ENCODE measurements around the gene METTL6. TPM values are rescaled to one million over a fixed set of nuclear protein-coding genes. Genes with fewer than 3 reads are reported as not detected.

The METTL6 gene
- total and polyA plus RNA-seq, 12 donors, result 6.2 to 34.2 (median 13.1) TPM

GRCh38 chr3:15456321-15456720 is 29.0 kb upstream of the METTL6 start:
- no peaks in the 10 kb centered on the region for H3K36me3 ChIP-seq (replicated peaks in 1 of 2)

GRCh38 chr3:15455756-15456155 is 28.4 kb upstream of the METTL6 start:
- intact Hi-C loops (cut with DNase I), result no loop called here
- no peak overlapping the region for H3K27ac ChIP-seq
- H3K4me3 ChIP-seq, result no peak overlapping the region
- H3K27me3 ChIP-seq, result no peaks in the 10 kb centered on the region
- no peaks in the 10 kb centered on the region for H3K9me3 ChIP-seq (replicated peaks in 1 of 3)
- no peaks in the 10 kb centered on the region for H3K4me1 ChIP-seq (replicated peaks in 1 of 2)
- no peaks in the 10 kb centered on the region for H3K36me3 ChIP-seq (replicated peaks in 1 of 2)
- TF ChIP-seq, protein P1, sequence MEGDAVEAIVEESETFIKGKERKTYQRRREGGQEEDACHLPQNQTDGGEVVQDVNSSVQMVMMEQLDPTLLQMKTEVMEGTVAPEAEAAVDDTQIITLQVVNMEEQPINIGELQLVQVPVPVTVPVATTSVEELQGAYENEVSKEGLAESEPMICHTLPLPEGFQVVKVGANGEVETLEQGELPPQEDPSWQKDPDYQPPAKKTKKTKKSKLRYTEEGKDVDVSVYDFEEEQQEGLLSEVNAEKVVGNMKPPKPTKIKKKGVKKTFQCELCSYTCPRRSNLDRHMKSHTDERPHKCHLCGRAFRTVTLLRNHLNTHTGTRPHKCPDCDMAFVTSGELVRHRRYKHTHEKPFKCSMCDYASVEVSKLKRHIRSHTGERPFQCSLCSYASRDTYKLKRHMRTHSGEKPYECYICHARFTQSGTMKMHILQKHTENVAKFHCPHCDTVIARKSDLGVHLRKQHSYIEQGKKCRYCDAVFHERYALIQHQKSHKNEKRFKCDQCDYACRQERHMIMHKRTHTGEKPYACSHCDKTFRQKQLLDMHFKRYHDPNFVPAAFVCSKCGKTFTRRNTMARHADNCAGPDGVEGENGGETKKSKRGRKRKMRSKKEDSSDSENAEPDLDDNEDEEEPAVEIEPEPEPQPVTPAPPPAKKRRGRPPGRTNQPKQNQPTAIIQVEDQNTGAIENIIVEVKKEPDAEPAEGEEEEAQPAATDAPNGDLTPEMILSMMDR (IDR thresholded peaks at IDR 0.05), result no peak
- TF ChIP-seq POLR2A (IDR thresholded peaks at IDR 0.05), result no peak
- WGBS, 4 donors, result 89 to 100% (median 93%) methylated on average over 5 to 7 of the region's 7 CpGs
- DNase-seq, result no peak

More at GRCh38 chr3:15456321-15456720, 29.0 kb upstream of the METTL6 start:
- WGBS, 4 donors, result 77 to 100% (median 96%) methylated on average over 2 of the region's 2 CpGs
- no peaks in the 10 kb centered on the region for H3K27me3 ChIP-seq
- TF ChIP-seq, protein P1 (IDR thresholded peaks at IDR 0.05), result no peak
- no peak for TF ChIP-seq POLR2A (IDR thresholded peaks at IDR 0.05)
- intact Hi-C loops (cut with DNase I), result no loop called here
- peak in 1 of 7 donors; percentile 29 for DNase-seq
- H3K4me1 ChIP-seq (replicated peaks in 1 of 2), result no peaks in the 10 kb centered on the region
- H3K27ac ChIP-seq, result no peak overlapping the region
- H3K9me3 ChIP-seq (replicated peaks in 1 of 3), result no peaks in the 10 kb centered on the region
- no peak overlapping the region for H3K4me3 ChIP-seq

GRCh38 chr3:15454965-15455364 is 27.6 kb upstream of the METTL6 start:
- intact Hi-C loops (cut with DNase I), result no loop called here
- no peaks in the 10 kb centered on the region for H3K9me3 ChIP-seq (replicated peaks in 1 of 3)
- H3K4me3 ChIP-seq, result no peak overlapping the region
- H3K27me3 ChIP-seq, result no peaks in the 10 kb centered on the region
- no peak for DNase-seq
- no peaks in the 10 kb centered on the region for H3K4me1 ChIP-seq (replicated peaks in 1 of 2)
- no peak overlapping the region for H3K27ac ChIP-seq
- H3K36me3 ChIP-seq (replicated peaks in 1 of 2), result no peaks in the 10 kb centered on the region
- TF ChIP-seq, protein P1 (IDR thresholded peaks at IDR 0.05), result no peak
- no peak for TF ChIP-seq POLR2A (IDR thresholded peaks at IDR 0.05)

GRCh38 chr3:15453991-15454625 is 26.8 kb upstream of the METTL6 start:
- H3K27me3 ChIP-seq, result no peaks in the 10 kb centered on the region
- no peak overlapping the region for H3K4me3 ChIP-seq
- H3K4me1 ChIP-seq (replicated peaks in 1 of 2), result no peaks in the 10 kb centered on the region
- DNase-seq, result no peak
- intact Hi-C loops (cut with DNase I), result no loop called here
- no peaks in the 10 kb centered on the region for H3K36me3 ChIP-seq (replicated peaks in 1 of 2)
- no peak overlapping the region for H3K27ac ChIP-seq
- 81 to 93% (median 85%) methylated on average over 8 to 9 of the region's 9 CpGs for WGBS, 4 donors
- H3K9me3 ChIP-seq (replicated peaks in 1 of 3), result no peaks in the 10 kb centered on the region
- TF ChIP-seq POLR2A (IDR thresholded peaks at IDR 0.05), result no peak
- TF ChIP-seq, protein P1 (IDR thresholded peaks at IDR 0.05), result no peak

All from adrenal gland (tissue), 12 donors.